HCT116 (cell line): Measurements from ENCODE around the gene PTPRR.

ENCODE experiments used
- CTCF ChIP-seq, 3 experiments: fragments of 200-600 bp in 1 of 3; sonication (generic) in 1 of 3; IDR thresholded peaks in 2 of 3; conservative IDR thresholded peaks in 1 of 3; 2 replicates each; pipeline ENCODE4 v1.5.1; 2012 to 2017; ENCODE audit warnings: low read depth in 2 of 3, low read length in 2 of 3, antibody characterized with exemption in 1 of 3, borderline replicate concordance in 1 of 3, control low read depth in 1 of 3, mild to moderate bottlenecking in 1 of 3, mixed read lengths in 1 of 3, mixed run types in 1 of 3, moderate library complexity in 1 of 3; ENCODE audit not compliant: insufficient read depth in 1 of 3
- FOSL1 ChIP-seq: IDR thresholded peaks from 2 replicates; pipeline ENCODE4 v1.6.1; 2012; ENCODE audit warnings: low read depth
- POLR2A ChIP-seq: IDR thresholded peaks from 2 replicates; pipeline ENCODE4 v1.7.0; 2011; ENCODE audit warnings: borderline replicate concordance; ENCODE audit not compliant: insufficient read depth, insufficient read length; ENCODE audit errors: extremely low read depth
- ZFX ChIP-seq: fragments of 450-650 bp; IDR thresholded peaks from 2 replicates; pipeline ENCODE4 v1.6.1; 2017

- no peak for TF ChIP-seq CTCF (IDR thresholded peaks at IDR 0.05 in 2 of 3, conservative IDR thresholded peaks at IDR 0.05 in 1 of 3; ENCODE audit: borderline replicate concordance in 1 of 3, insufficient read depth in 1 of 3, low read depth in 2 of 3, low read length in 2 of 3)
- TF ChIP-seq ZFX, result no peak
- TF ChIP-seq POLR2A, result no peak
- TF ChIP-seq FOSL1, result no peak
Observed at GRCh38 chr12:70948976-70949336, 28.4 kb upstream of the PTPRR start.
